ENCODE measurements around the gene TRIM69. TPM values are rescaled to one million over a fixed set of nuclear protein-coding genes. Genes with fewer than 3 reads are reported as not detected.

The TRIM69 gene
- total RNA-seq, 1 experiment from 2014 or later = 16.7 TPM

DNA sequence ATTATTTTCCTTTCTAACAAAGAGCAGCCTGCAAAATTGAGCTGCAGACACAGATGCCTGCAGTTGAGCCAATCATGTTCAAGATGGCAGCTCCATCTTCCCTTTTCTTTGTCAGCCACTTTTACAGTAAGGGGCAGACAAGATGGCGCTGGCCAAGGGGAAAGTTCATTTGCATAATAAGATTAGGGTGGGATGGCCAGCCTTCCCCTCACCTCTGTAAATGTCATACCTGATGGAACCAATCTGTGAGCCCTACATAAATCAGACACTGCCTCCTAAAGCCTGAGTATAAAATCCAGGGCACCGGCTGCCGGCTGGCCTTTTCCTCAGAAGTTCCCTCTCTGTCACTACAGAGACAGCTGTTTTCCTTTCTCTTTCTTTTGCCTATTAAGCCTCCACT lies 41.0 kb upstream of the TRIM69 start:
- no peaks in the 10 kb centered on the region for H3K9me3 ChIP-seq (ENCODE audit: control insufficient read depth, insufficient read depth, low read depth, low read length)
- no peak for TF ChIP-seq CTCF (IDR thresholded peaks at IDR 0.05)
- TF ChIP-seq TCF7L2 (IDR thresholded peaks at IDR 0.05; ENCODE audit: low read depth, low read length) = no peak
- no peak for TF ChIP-seq REST (IDR thresholded peaks at IDR 0.05; ENCODE audit: insufficient read depth in 1 of 2, low read depth in 2 of 2, low read length in 1 of 2)
- no peak for TF ChIP-seq POLR2AphosphoS5 (IDR thresholded peaks at IDR 0.05; ENCODE audit: low read depth, low read length)
- no peak for TF ChIP-seq SIN3A (IDR thresholded peaks at IDR 0.05; ENCODE audit: borderline replicate concordance, insufficient read depth, low read depth, low read length)
- no peaks in the 10 kb centered on the region for H3K36me3 ChIP-seq (ENCODE audit: control insufficient read depth, insufficient read depth, low read length)
- H3K27me3 ChIP-seq (ENCODE audit: control insufficient read depth, insufficient read depth, low read length) = peaks cover 3% of the 10 kb centered on the region; the same call in 1 of the 2 replicates
- no peak overlapping the region for H3K27ac ChIP-seq (ENCODE audit: low read length)
- ATAC-seq (no peak), DNase-seq (ENCODE audit: low read depth, low spot score) (no peak)
- intact Hi-C loops (cut with micrococcal nuclease; ENCODE audit: unreplicated experiment) (no loop called here), in situ Hi-C loops (cut with HindIII; ENCODE audit: low pct_unique_long_range_greater_than_20kb, low sequenced_read_pairs) (no loop called here)
- H3K4me1 ChIP-seq (ENCODE audit: control insufficient read depth, insufficient read depth, low read length) = no peaks in the 10 kb centered on the region
- no TSS peak for BruUV-seq (replicated peaks)
- CTCF ChIA-PET = interaction anchor here (0.6 kb wide), 1 partner anchor 42 kb away, joined by 3 read pairs; no protein-coding TSS in a partner anchor
- POLR2A ChIA-PET = interaction anchor here (0.8 kb wide), 1 partner anchor 16 kb away, joined by 4 read pairs; no protein-coding TSS in a partner anchor
- H3K4me3 ChIP-seq (ENCODE audit: low read depth in 2 of 2, low read length in 2 of 2) = no peak overlapping the region

DNA sequence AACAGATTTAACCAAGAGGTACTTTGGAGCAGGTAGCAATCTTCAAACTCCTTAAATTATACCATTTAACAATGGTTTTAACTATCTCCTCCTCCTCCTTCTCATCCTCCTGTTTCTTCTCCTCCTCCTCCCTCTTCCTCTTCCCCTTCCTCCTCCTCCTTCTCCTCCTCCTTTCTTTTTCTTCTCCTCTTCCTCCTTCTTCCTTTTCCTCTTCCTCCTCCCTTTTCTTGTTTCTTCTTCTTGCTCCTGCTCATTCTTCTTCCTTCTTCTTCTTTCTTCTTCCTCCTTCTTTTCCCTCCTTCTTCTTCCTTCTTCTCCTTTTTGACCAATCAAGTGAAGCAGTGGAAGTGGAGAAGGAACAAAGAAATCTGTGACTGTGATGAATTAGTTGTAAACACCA lies 39.3 kb upstream of the TRIM69 start:
- no peaks in the 10 kb centered on the region for H3K4me1 ChIP-seq (ENCODE audit: control insufficient read depth, insufficient read depth, low read length)
- H3K36me3 ChIP-seq (ENCODE audit: control insufficient read depth, insufficient read depth, low read length) = no peaks in the 10 kb centered on the region
- in situ Hi-C loops (cut with HindIII; ENCODE audit: low pct_unique_long_range_greater_than_20kb, low sequenced_read_pairs) = no loop called here
- no peak for DNase-seq (ENCODE audit: low read depth, low spot score)
- H3K4me3 ChIP-seq (ENCODE audit: low read depth in 2 of 2, low read length in 2 of 2) = no peak overlapping the region
- no peak for ATAC-seq
- intact Hi-C loops (cut with micrococcal nuclease; ENCODE audit: unreplicated experiment) = no loop called here
- no peak overlapping the region for H3K27ac ChIP-seq (ENCODE audit: low read length)
- H3K27me3 ChIP-seq (ENCODE audit: control insufficient read depth, insufficient read depth, low read length) = peaks cover 3% of the 10 kb centered on the region; the same call in 1 of the 2 replicates
- H3K9me3 ChIP-seq (ENCODE audit: control insufficient read depth, insufficient read depth, low read depth, low read length) = no peaks in the 10 kb centered on the region
- CTCF ChIA-PET = no interaction called here
- no peak for TF ChIP-seq POLR2AphosphoS5 (IDR thresholded peaks at IDR 0.05; ENCODE audit: low read depth, low read length)
- BruUV-seq (replicated peaks) = no TSS peak
- POLR2A ChIA-PET = no interaction called here

GRCh38 chr15:44698641-44699040 lies 37.7 kb upstream of the TRIM69 start:
- ChIA-PET CTCF (no interaction called here), POLR2A (interaction anchor here (0.6 kb wide), 1 partner anchor 886 kb away, joined by 4 read pairs; no protein-coding TSS in a partner anchor)
- TF ChIP-seq TCF7L2 (IDR thresholded peaks at IDR 0.05; ENCODE audit: low read depth, low read length) (no peak), REST (IDR thresholded peaks at IDR 0.05; ENCODE audit: insufficient read depth in 1 of 2, low read depth in 2 of 2, low read length in 1 of 2) (no peak), CTCF (IDR thresholded peaks at IDR 0.05) (no peak), POLR2AphosphoS5 (IDR thresholded peaks at IDR 0.05; ENCODE audit: low read depth, low read length) (no peak), SIN3A (IDR thresholded peaks at IDR 0.05; ENCODE audit: borderline replicate concordance, insufficient read depth, low read depth, low read length) (no peak)
- no peaks in the 10 kb centered on the region for H3K4me1 ChIP-seq (ENCODE audit: control insufficient read depth, insufficient read depth, low read length)
- no peaks in the 10 kb centered on the region for H3K9me3 ChIP-seq (ENCODE audit: control insufficient read depth, insufficient read depth, low read depth, low read length)
- in situ Hi-C loops (cut with HindIII; ENCODE audit: low pct_unique_long_range_greater_than_20kb, low sequenced_read_pairs) (no loop called here), intact Hi-C loops (cut with micrococcal nuclease; ENCODE audit: unreplicated experiment) (no loop called here)
- peaks cover 3% of the 10 kb centered on the region; the same call in 1 of the 2 replicates for H3K27me3 ChIP-seq (ENCODE audit: control insufficient read depth, insufficient read depth, low read length)
- DNase-seq (ENCODE audit: low read depth, low spot score) = no peak
- no TSS peak for BruUV-seq (replicated peaks)
- no peak overlapping the region for H3K4me3 ChIP-seq (ENCODE audit: low read depth in 2 of 2, low read length in 2 of 2)
- no peak overlapping the region for H3K27ac ChIP-seq (ENCODE audit: low read length)
- no peak for ATAC-seq
- no peaks in the 10 kb centered on the region for H3K36me3 ChIP-seq (ENCODE audit: control insufficient read depth, insufficient read depth, low read length)
